Breast epithelium (tissue), 4 donors: Measurements from ENCODE around the gene SORCS3. TPM values are rescaled to one million over a fixed set of nuclear protein-coding genes. Genes with fewer than 3 reads are reported as not detected.

Experiments
- DNase-seq, 2 donors: peaks; one replicate each; pipeline ENCODE4 v3.0.0-alpha.2; 2019; ENCODE audit warnings: low spot score in 2 of 2
- H3K27ac ChIP-seq, 2 donors: fragments of 200-600 bp; sonication (generic) in 1 of 2; one replicate each; pipeline ENCODE4 v1.5.1; 2016 to 2019; ENCODE audit warnings: mild to moderate bottlenecking in 1 of 2
- H3K27me3 ChIP-seq, 2 donors: fragments of 200-600 bp; sonication (generic) in 1 of 2; one replicate each; pipeline versions ENCODE4 v1.5.1 to v1.6.0; 2017 to 2019; ENCODE audit warnings: control low read depth in 1 of 2, mild to moderate bottlenecking in 1 of 2
- H3K36me3 ChIP-seq: fragments of 200-600 bp; one replicate; pipeline ENCODE4 v1.5.1; 2019
- H3K4me1 ChIP-seq, 2 donors: fragments of 200-600 bp; sonication (generic); one replicate each; pipeline ENCODE4 v1.5.1; 2016 to 2019; ENCODE audit warnings: control low read depth in 1 of 2
- H3K4me3 ChIP-seq, 3 donors: fragments of 200-600 bp; sonication (generic); 1 replicate in 2 of 3; 2 replicates in 1 of 3; pipeline ENCODE4 v1.5.1; 2016 to 2019; ENCODE audit warnings: mild to moderate bottlenecking in 3 of 3, moderate library complexity in 2 of 3
- H3K9me3 ChIP-seq, 2 donors: fragments of 200-600 bp; sonication (generic) in 1 of 2; one replicate each; pipeline ENCODE4 v1.5.1; 2016 to 2019; ENCODE audit warnings: control low read depth in 1 of 2
- CTCF ChIP-seq, 3 donors: fragments of 450-650 bp; IDR thresholded peaks; one replicate each; pipeline ENCODE4 v1.5.1; 2016 to 2017; ENCODE audit warnings: antibody characterized with exemption in 3 of 3, mild to moderate bottlenecking in 3 of 3, moderate library complexity in 3 of 3
- POLR2A ChIP-seq: fragments of 450-650 bp; IDR thresholded peaks from one replicate; pipeline ENCODE4 v1.6.1; 2016; ENCODE audit warnings: antibody characterized with exemption, mild to moderate bottlenecking, moderate library complexity
- POLR2AphosphoS5 ChIP-seq, 3 donors: sonication (generic); formaldehyde crosslinking; IDR thresholded peaks; one replicate each; pipeline ENCODE4 v1.6.1; 2017; ENCODE audit warnings: antibody characterized with exemption in 3 of 3
- intact Hi-C: fragments of 100-400 bp; cut with DNase I; formaldehyde crosslinking; loops from one replicate; pipeline ENCODE4 v1.15.1; 2023; ENCODE audit warnings: low total_unique reads
- total RNA-seq, 3 donors: library from RNA; depleted of rRNA; stranded (reverse); fragments of >200 nt; gene quantifications; one replicate each; pipeline ENCODE4 v1.1.0, GENCODE V29; 2016

The SORCS3 gene
- total RNA-seq, 3 donors from 2014 or later: under 0.01 to 0.16 TPM; not detected in 1

GRCh38 chr10:104924101-104924795, 283.2 kb downstream of the SORCS3 start:
- H3K27me3 ChIP-seq: no peaks in the 10 kb centered on the region
- no peak overlapping the region for H3K27ac ChIP-seq
- TF ChIP-seq POLR2A (no peak), POLR2AphosphoS5 (IDR thresholded peaks at IDR 0.05) (no peak), CTCF (IDR thresholded peaks at IDR 0.05) (no peak)
- no peak for DNase-seq
- intact Hi-C loops: no loop called here
- no peak overlapping the region for H3K4me3 ChIP-seq
- no peaks in the 10 kb centered on the region for H3K36me3 ChIP-seq
- no peaks in the 10 kb centered on the region for H3K4me1 ChIP-seq
- peaks cover 0 to 2% of the 10 kb centered on the region in 2 donors for H3K9me3 ChIP-seq

GRCh38 chr10:104925232-104925851, 284.3 kb downstream of the SORCS3 start:
- Histone ChIP-seq H3K36me3 (no peaks in the 10 kb centered on the region), H3K27me3 (no peaks in the 10 kb centered on the region), H3K27ac (no peak overlapping the region), H3K4me3 (no peak overlapping the region), H3K9me3 (peaks cover 6% of the 10 kb centered on the region in 2 donors), H3K4me1 (no peaks in the 10 kb centered on the region)
- TF ChIP-seq POLR2A: no peak
- TF ChIP-seq CTCF (IDR thresholded peaks at IDR 0.05): peak in 1 of 3 donors; percentile 15
- intact Hi-C loops: no loop called here
- DNase-seq: no peak

- Histone ChIP-seq H3K4me1 (no peaks in the 10 kb centered on the region), H3K27ac (no peak overlapping the region), H3K36me3 (no peaks in the 10 kb centered on the region), H3K4me3 (no peak overlapping the region), H3K9me3 (peaks cover 6% of the 10 kb centered on the region in 2 donors), H3K27me3 (no peaks in the 10 kb centered on the region)
- TF ChIP-seq POLR2A (no peak), CTCF (IDR thresholded peaks at IDR 0.05) (no peak), POLR2AphosphoS5 (IDR thresholded peaks at IDR 0.05) (no peak)
- intact Hi-C loops: no loop called here
- no peak for DNase-seq
Measured at GRCh38 chr10:104928734-104929133, 287.6 kb downstream of the SORCS3 start.

- intact Hi-C loops: no loop called here
- no peaks in the 10 kb centered on the region for H3K27me3 ChIP-seq
- TF ChIP-seq CTCF (IDR thresholded peaks at IDR 0.05): no peak
- TF ChIP-seq POLR2A: no peak
- no peaks in the 10 kb centered on the region for H3K4me1 ChIP-seq
- no peak overlapping the region for H3K27ac ChIP-seq
- H3K9me3 ChIP-seq: peaks cover 6% of the 10 kb centered on the region in 2 donors
- H3K4me3 ChIP-seq: no peak overlapping the region
- no peak for DNase-seq
- no peaks in the 10 kb centered on the region for H3K36me3 ChIP-seq
Measured at GRCh38 chr10:104931612-104932134, 290.6 kb downstream of the SORCS3 start.

- Histone ChIP-seq H3K27ac (no peak overlapping the region), H3K27me3 (no peaks in the 10 kb centered on the region), H3K9me3 (no peaks in the 10 kb centered on the region), H3K4me3 (no peak overlapping the region), H3K36me3 (no peaks in the 10 kb centered on the region), H3K4me1 (no peaks in the 10 kb centered on the region)
- no peak for DNase-seq
- TF ChIP-seq CTCF (IDR thresholded peaks at IDR 0.05): no peak
- no peak for TF ChIP-seq POLR2A
- no peak for TF ChIP-seq POLR2AphosphoS5 (IDR thresholded peaks at IDR 0.05)
- intact Hi-C loops: no loop called here
Measured at GRCh38 chr10:104935656-104936055, 294.6 kb downstream of the SORCS3 start.
